SK-N-SH treated with all-trans-retinoic acid at 6 μM for 48 hours (cell line): ENCODE measurements around the gene CNPY4.

ENCODE experiments used
- ARNTL ChIP-seq: fragments of 450-650 bp; formaldehyde crosslinking; IDR thresholded peaks from 2 replicates; pipeline ENCODE4 v1.5.0; 2020; ENCODE audit warnings: low read depth, mild to moderate bottlenecking, moderate library complexity, borderline replicate concordance
- POU6F1 ChIP-seq: fragments of 250-450 bp; sonication (Bioruptor Pico); IDR thresholded peaks from 2 replicates; pipeline ENCODE4 v1.8.0; 2021; ENCODE audit warnings: low read depth, mild to moderate bottlenecking, moderate library complexity, borderline replicate concordance
- PPARA ChIP-seq: fragments of 250-450 bp; sonication (Bioruptor Pico); IDR thresholded peaks from 2 replicates; pipeline ENCODE4 v1.5.0; 2020; ENCODE audit warnings: mild to moderate bottlenecking, borderline replicate concordance
- RARB ChIP-seq: fragments of 250-450 bp; sonication (Bioruptor Pico); IDR thresholded peaks from 2 replicates; pipeline ENCODE4 v1.8.0; 2021; ENCODE audit warnings: mild to moderate bottlenecking, moderate library complexity
- ZFP30 ChIP-seq: fragments of 450-650 bp; formaldehyde crosslinking; IDR thresholded peaks from 2 replicates; pipeline ENCODE4 v1.5.0; 2022; ENCODE audit warnings: mild to moderate bottlenecking, moderate library complexity
- ZNF8 ChIP-seq: fragments of 450-650 bp; formaldehyde crosslinking; IDR thresholded peaks from 2 replicates; pipeline ENCODE4 v1.5.0; 2020; ENCODE audit warnings: mild to moderate bottlenecking, moderate library complexity
- TF ChIP-seq, protein P1 (sequence below): fragments of 250-450 bp; sonication (Bioruptor Pico); IDR thresholded peaks from 2 replicates; pipeline ENCODE4 v1.5.1; 2020; ENCODE audit warnings: low read depth, mild to moderate bottlenecking, moderate library complexity
- TF ChIP-seq, protein P2 (sequence below): fragments of 250-450 bp; sonication (Bioruptor Pico); IDR thresholded peaks from 2 replicates; pipeline ENCODE4 v1.5.0; 2020; ENCODE audit warnings: mild to moderate bottlenecking, moderate library complexity

- no peak for TF ChIP-seq POU6F1 (CRISPR knock-in tag)
- TF ChIP-seq ARNTL (CRISPR knock-in tag): no peak
- TF ChIP-seq, protein P1, sequence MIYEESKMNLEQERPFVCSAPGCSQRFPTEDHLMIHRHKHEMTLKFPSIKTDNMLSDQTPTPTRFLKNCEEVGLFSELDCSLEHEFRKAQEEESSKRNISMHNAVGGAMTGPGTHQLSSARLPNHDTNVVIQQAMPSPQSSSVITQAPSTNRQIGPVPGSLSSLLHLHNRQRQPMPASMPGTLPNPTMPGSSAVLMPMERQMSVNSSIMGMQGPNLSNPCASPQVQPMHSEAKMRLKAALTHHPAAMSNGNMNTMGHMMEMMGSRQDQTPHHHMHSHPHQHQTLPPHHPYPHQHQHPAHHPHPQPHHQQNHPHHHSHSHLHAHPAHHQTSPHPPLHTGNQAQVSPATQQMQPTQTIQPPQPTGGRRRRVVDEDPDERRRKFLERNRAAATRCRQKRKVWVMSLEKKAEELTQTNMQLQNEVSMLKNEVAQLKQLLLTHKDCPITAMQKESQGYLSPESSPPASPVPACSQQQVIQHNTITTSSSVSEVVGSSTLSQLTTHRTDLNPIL (CRISPR knock-in tag): no peak
- TF ChIP-seq ZFP30 (CRISPR knock-in tag): no peak
- TF ChIP-seq RARB (CRISPR knock-in tag): no peak
- TF ChIP-seq, protein P2, sequence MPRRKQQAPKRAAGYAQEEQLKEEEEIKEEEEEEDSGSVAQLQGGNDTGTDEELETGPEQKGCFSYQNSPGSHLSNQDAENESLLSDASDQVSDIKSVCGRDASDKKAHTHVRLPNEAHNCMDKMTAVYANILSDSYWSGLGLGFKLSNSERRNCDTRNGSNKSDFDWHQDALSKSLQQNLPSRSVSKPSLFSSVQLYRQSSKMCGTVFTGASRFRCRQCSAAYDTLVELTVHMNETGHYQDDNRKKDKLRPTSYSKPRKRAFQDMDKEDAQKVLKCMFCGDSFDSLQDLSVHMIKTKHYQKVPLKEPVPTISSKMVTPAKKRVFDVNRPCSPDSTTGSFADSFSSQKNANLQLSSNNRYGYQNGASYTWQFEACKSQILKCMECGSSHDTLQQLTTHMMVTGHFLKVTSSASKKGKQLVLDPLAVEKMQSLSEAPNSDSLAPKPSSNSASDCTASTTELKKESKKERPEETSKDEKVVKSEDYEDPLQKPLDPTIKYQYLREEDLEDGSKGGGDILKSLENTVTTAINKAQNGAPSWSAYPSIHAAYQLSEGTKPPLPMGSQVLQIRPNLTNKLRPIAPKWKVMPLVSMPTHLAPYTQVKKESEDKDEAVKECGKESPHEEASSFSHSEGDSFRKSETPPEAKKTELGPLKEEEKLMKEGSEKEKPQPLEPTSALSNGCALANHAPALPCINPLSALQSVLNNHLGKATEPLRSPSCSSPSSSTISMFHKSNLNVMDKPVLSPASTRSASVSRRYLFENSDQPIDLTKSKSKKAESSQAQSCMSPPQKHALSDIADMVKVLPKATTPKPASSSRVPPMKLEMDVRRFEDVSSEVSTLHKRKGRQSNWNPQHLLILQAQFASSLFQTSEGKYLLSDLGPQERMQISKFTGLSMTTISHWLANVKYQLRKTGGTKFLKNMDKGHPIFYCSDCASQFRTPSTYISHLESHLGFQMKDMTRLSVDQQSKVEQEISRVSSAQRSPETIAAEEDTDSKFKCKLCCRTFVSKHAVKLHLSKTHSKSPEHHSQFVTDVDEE: no peak
- TF ChIP-seq PPARA (CRISPR knock-in tag): no peak
- TF ChIP-seq ZNF8 (CRISPR knock-in tag): no peak
These were observed 23.0 kb downstream of the CNPY4 start for GRCh38 chr7:100142461-100142860.
